ENCODE results near the gene ZBTB32. TPM values are rescaled to one million over a fixed set of nuclear protein-coding genes. Genes with fewer than 3 reads are reported as not detected.
A peak's percentile ranks its signal among the peaks of the same experiment; 100 is the strongest.

Gene ZBTB32
- total RNA-seq, 1 experiment from 2014 or later, result not detected

- Histone ChIP-seq H3K79me2 (ENCODE audit: low read length) (peaks cover 15% of the 10 kb centered on the region), H3K27me3 (ENCODE audit: low read length) (no peaks in the 10 kb centered on the region), H3K9me2 (replicated peaks; ENCODE audit: low read length) (no peaks in the 10 kb centered on the region), H3K36me3 (ENCODE audit: low read depth, low read length) (no peaks in the 10 kb centered on the region), H3F3A (ENCODE audit: low read length, unreplicated experiment) (peaks cover 3% of the 10 kb centered on the region), H3K27ac (ENCODE audit: low read length) (no peak overlapping the region), H3K9ac (ENCODE audit: low read length) (no peak overlapping the region), H2AFZ (ENCODE audit: low read length) (no peak overlapping the region), H4K20me1 (ENCODE audit: low read length) (no peaks in the 10 kb centered on the region), H3K4me1 (ENCODE audit: insufficient read depth, low read length) (peaks cover 7% of the 10 kb centered on the region), H3K4me2 (ENCODE audit: low read length) (no peak overlapping the region), H3K4me3 (ENCODE audit: low read length) (no peak overlapping the region), H3K9me3 (ENCODE audit: low read length) (no peaks in the 10 kb centered on the region)
- intact Hi-C loops (cut with micrococcal nuclease), result no loop called here
- ATAC-seq (no peak), DNase-seq (no peak)
- POLR2A ChIA-PET (ENCODE audit: unreplicated experiment), result no interaction called here
- CTCF ChIA-PET, result no interaction called here
- no peak for TF ChIP-seq CTCF (conservative IDR thresholded peaks at IDR 0.05; ENCODE audit: low read depth, low read length)
- no peak for TF ChIP-seq EZH2 (IDR thresholded peaks at IDR 0.05; ENCODE audit: low read length, unreplicated experiment)
- TF ChIP-seq EZH2phosphoT487 (IDR thresholded peaks at IDR 0.05; ENCODE audit: borderline replicate concordance, low read length), result no peak
- no TSS peak for BruUV-seq (replicated peaks)
Observed at GRCh38 chr19:35755550-35756376, 51.4 kb downstream of the ZBTB32 start.

GRCh38 chr19:35756377-35757230 lies 52.2 kb downstream of the ZBTB32 start, which contains the start of gene HSPB6:
Gene HSPB6 (minus strand): TSS chr19:35757029. CDS start chr19:35757008, 21 bp downstream.
- POLR2A ChIA-PET (ENCODE audit: unreplicated experiment), result no interaction called here
- CTCF ChIA-PET, result interaction anchor here (0.6 kb wide), 1 partner anchor 62 kb away, joined by 4 read pairs; no protein-coding TSS in a partner anchor
- BruUV-seq (replicated peaks), result no TSS peak

More at GRCh38 chr19:35756377-35757230, 52.2 kb downstream of the ZBTB32 start, which contains the start of gene HSPB6:
- no peaks in the 10 kb centered on the region for H3K36me3 ChIP-seq (ENCODE audit: low read depth, low read length)
- DNase-seq (no peak), ATAC-seq (no peak)
- H3K4me3 ChIP-seq (ENCODE audit: low read length), result peak within 1 kb of the TSS; percentile 77
- peaks cover 7% of the 10 kb centered on the region for H3K4me1 ChIP-seq (ENCODE audit: insufficient read depth, low read length)
- no peak for TF ChIP-seq CTCF (conservative IDR thresholded peaks at IDR 0.05; ENCODE audit: low read depth, low read length)
- TF ChIP-seq EZH2phosphoT487 (IDR thresholded peaks at IDR 0.05; ENCODE audit: borderline replicate concordance, low read length), result no peak
- TF ChIP-seq EZH2 (IDR thresholded peaks at IDR 0.05; ENCODE audit: low read length, unreplicated experiment), result no peak
- H4K20me1 ChIP-seq (ENCODE audit: low read length), result no peaks in the 10 kb centered on the region
- H3K9me2 ChIP-seq (replicated peaks; ENCODE audit: low read length), result no peaks in the 10 kb centered on the region
- H3K27ac ChIP-seq (ENCODE audit: low read length), result 0 out of 2 replicates have a peak within 1 kb of the TSS, but pooled peaks have one; percentile 25
- H3K9ac ChIP-seq (ENCODE audit: low read length), result peak within 1 kb of the TSS; percentile 40; the same call in 1 of the 2 replicates
- H3K27me3 ChIP-seq (ENCODE audit: low read length), result no peaks in the 10 kb centered on the region
- peaks cover 15% of the 10 kb centered on the region for H3K79me2 ChIP-seq (ENCODE audit: low read length)
- H3K4me2 ChIP-seq (ENCODE audit: low read length), result peak within 1 kb of the TSS; percentile 88
- H3K9me3 ChIP-seq (ENCODE audit: low read length), result no peaks in the 10 kb centered on the region
- H2AFZ ChIP-seq (ENCODE audit: low read length), result peak within 1 kb of the TSS; percentile 72
- intact Hi-C loops (cut with micrococcal nuclease), result no loop called here
- H3F3A ChIP-seq (ENCODE audit: low read length, unreplicated experiment), result peaks cover 3% of the 10 kb centered on the region
